GM23338 (cell line): ENCODE results near the gene PLIN4. TPM values are rescaled to one million over a fixed set of nuclear protein-coding genes. Genes with fewer than 3 reads are reported as not detected.

Experiments used
- ATAC-seq: fragments of 200-7000 bp; cut with Tn5 transposase; 3 replicates; pipeline ENCODE4 v1.9.1; 2020
- DNase-seq: peaks from one replicate; pipeline ENCODE4 v3.0.0-alpha.2; 2015; ENCODE audit warnings: low spot score
- H2AFZ ChIP-seq: fragments of 200-600 bp; sonication (generic); 2 replicates; pipeline ENCODE4 v1.8.0; 2016; ENCODE audit warnings: antibody characterized with exemption, mild to moderate bottlenecking, moderate library complexity
- H3F3A ChIP-seq: fragments of 200-600 bp; sonication (generic); replicated peaks from 2 replicates; pipeline ENCODE4 v1.8.0; 2017; ENCODE audit warnings: antibody characterized with exemption, mixed run types, low read depth
- H3K27ac ChIP-seq: fragments of 200-600 bp; sonication (generic); 2 replicates; pipeline ENCODE4 v1.6.1; 2016; ENCODE audit warnings: low read depth
- H3K27me3 ChIP-seq: fragments of 200-600 bp; sonication (generic); 2 replicates; pipeline ENCODE4 v1.8.0; 2016; ENCODE audit warnings: mild to moderate bottlenecking, mixed run types, moderate library complexity; ENCODE audit not compliant: insufficient read depth
- H3K36me3 ChIP-seq: fragments of 200-600 bp; sonication (generic); 2 replicates; pipeline ENCODE4 v1.8.0; 2016; ENCODE audit warnings: mild to moderate bottlenecking; ENCODE audit not compliant: insufficient read depth
- H3K4me1 ChIP-seq: fragments of 200-600 bp; sonication (generic); 2 replicates; pipeline ENCODE4 v1.8.0; 2016; ENCODE audit warnings: mild to moderate bottlenecking, moderate library complexity; ENCODE audit not compliant: insufficient read depth
- H3K4me2 ChIP-seq: fragments of 200-600 bp; sonication (generic); 2 replicates; pipeline ENCODE4 v1.7.1; 2017; ENCODE audit warnings: mixed run types
- H3K4me3 ChIP-seq: fragments of 200-600 bp; sonication (generic); 2 replicates; pipeline ENCODE4 v1.6.1; 2016; ENCODE audit warnings: mixed run types
- H3K79me2 ChIP-seq: fragments of 200-600 bp; sonication (generic); replicated peaks from 2 replicates; pipeline ENCODE4 v1.8.0; 2017; ENCODE audit warnings: mild to moderate bottlenecking; ENCODE audit not compliant: insufficient read depth
- H3K9me2 ChIP-seq: fragments of 200-600 bp; sonication (generic); 2 replicates; pipeline ENCODE4 v1.8.0; 2017; ENCODE audit not compliant: insufficient read depth
- H4K20me1 ChIP-seq: fragments of 200-600 bp; sonication (generic); replicated peaks from 2 replicates; pipeline ENCODE4 v1.8.0; 2017; ENCODE audit warnings: mild to moderate bottlenecking; ENCODE audit not compliant: insufficient read depth
- H3K27ac Mint-ChIP-seq: 2 replicates; pipeline ENCODE4 v1.8.0; 2020; ENCODE audit warnings: inconsistent platforms, mild to moderate bottlenecking, moderate library complexity, mixed read lengths
- H3K27me3 Mint-ChIP-seq: 3 replicates; pipeline ENCODE4 v1.8.0; 2022; ENCODE audit warnings: low read depth, mild to moderate bottlenecking, moderate library complexity, mixed read lengths, inconsistent platforms; ENCODE audit not compliant: insufficient read depth, poor library complexity
- H3K36me3 Mint-ChIP-seq: 3 replicates; pipeline ENCODE4 v1.8.0; 2021; ENCODE audit warnings: low read depth, mild to moderate bottlenecking, inconsistent platforms, moderate library complexity, mixed read lengths
- H3K4me1 Mint-ChIP-seq: 3 replicates; pipeline ENCODE4 v1.8.0; 2020; ENCODE audit warnings: mild to moderate bottlenecking, inconsistent platforms, mixed read lengths
- H3K4me3 Mint-ChIP-seq: 3 replicates; pipeline ENCODE4 v1.8.0; 2021; ENCODE audit warnings: moderate library complexity, mild to moderate bottlenecking, inconsistent platforms, mixed read lengths
- H3K9me3 Mint-ChIP-seq: 3 replicates; pipeline ENCODE4 v1.8.0; 2020; ENCODE audit warnings: moderate library complexity, mild to moderate bottlenecking, inconsistent platforms, mixed read lengths
- CREB1 ChIP-seq: fragments of 250-450 bp; sonication (Bioruptor Pico); IDR thresholded peaks from 2 replicates; pipeline ENCODE4 v1.5.0; 2020; ENCODE audit warnings: low read depth, mild to moderate bottlenecking, moderate library complexity
- CTCF ChIP-seq, 2 experiments: fragments of 200-600 bp in 1 of 2; sonication (generic) in 1 of 2; conservative IDR thresholded peaks; 2 replicates each; pipeline versions ENCODE4 v1.5.1 to v1.6.1; 2016 to 2017; ENCODE audit warnings: antibody characterized with exemption in 2 of 2, low read depth in 2 of 2, mild to moderate bottlenecking in 2 of 2, moderate library complexity in 1 of 2
- ETS1 ChIP-seq: IDR thresholded peaks from 2 replicates; pipeline ENCODE4 v1.6.1; 2016; ENCODE audit warnings: antibody characterized with exemption
- EZH2 ChIP-seq: fragments of 200-600 bp; sonication (generic); IDR thresholded peaks from one replicate; pipeline ENCODE4 v1.8.0; 2017; ENCODE audit warnings: antibody characterized with exemption, mild to moderate bottlenecking, low read depth; ENCODE audit not compliant: unreplicated experiment
- EZH2phosphoT487 ChIP-seq: fragments of 200-600 bp; sonication (generic); IDR thresholded peaks from one replicate; pipeline ENCODE4 v1.8.1; 2018; ENCODE audit warnings: antibody characterized with exemption; ENCODE audit not compliant: unreplicated experiment
- JUNB ChIP-seq: IDR thresholded peaks from one replicate; pipeline ENCODE4 v1.6.1; 2016; ENCODE audit warnings: antibody characterized with exemption; ENCODE audit not compliant: unreplicated experiment
- NANOG ChIP-seq: IDR thresholded peaks from 2 replicates; pipeline ENCODE4 v1.6.1; 2016; ENCODE audit warnings: antibody characterized with exemption, borderline replicate concordance
- POLR2AphosphoS5 ChIP-seq: IDR thresholded peaks from 2 replicates; pipeline ENCODE4 v1.6.1; 2016; ENCODE audit warnings: antibody characterized with exemption, low read depth
- REST ChIP-seq: IDR thresholded peaks from one replicate; pipeline ENCODE4 v1.6.1; 2018; ENCODE audit warnings: antibody characterized with exemption; ENCODE audit not compliant: unreplicated experiment
- STAT1 ChIP-seq: IDR thresholded peaks from one replicate; pipeline ENCODE4 v1.6.1; 2016; ENCODE audit warnings: antibody characterized with exemption; ENCODE audit not compliant: unreplicated experiment
- ZNF114 ChIP-seq: fragments of 250-450 bp; sonication (Bioruptor Pico); IDR thresholded peaks from 2 replicates; pipeline ENCODE4 v1.5.0; 2020; ENCODE audit warnings: mild to moderate bottlenecking, moderate library complexity
- ZNF331 ChIP-seq: fragments of 250-450 bp; sonication (Bioruptor Pico); IDR thresholded peaks from 2 replicates; pipeline ENCODE4 v1.5.0; 2020; ENCODE audit warnings: low read depth, mild to moderate bottlenecking, moderate library complexity
- ZNF462 ChIP-seq: fragments of 250-450 bp; sonication (Bioruptor Pico); IDR thresholded peaks from 2 replicates; pipeline ENCODE4 v1.5.0; 2020; ENCODE audit warnings: mild to moderate bottlenecking, moderate library complexity
- polyA plus RNA-seq: library from polyadenylated mRNA; unstranded; fragments of >200 nt; fragmentation: Nextera tagmentation; extraction: Ambion mirVana; gene quantifications from 2 replicates; pipeline ENCODE4 v1.2.1, GENCODE V29; 2016
- total RNA-seq: library from RNA; depleted of rRNA; stranded (reverse); fragments of >200 nt; shearing (Covaris generic); gene quantifications from 2 replicates; pipeline ENCODE4 v1.2.3, GENCODE V29; 2014

The PLIN4 gene
- total and polyA plus RNA-seq, 2 experiments from 2014 or later = 0.19 to 0.59 TPM

DNA sequence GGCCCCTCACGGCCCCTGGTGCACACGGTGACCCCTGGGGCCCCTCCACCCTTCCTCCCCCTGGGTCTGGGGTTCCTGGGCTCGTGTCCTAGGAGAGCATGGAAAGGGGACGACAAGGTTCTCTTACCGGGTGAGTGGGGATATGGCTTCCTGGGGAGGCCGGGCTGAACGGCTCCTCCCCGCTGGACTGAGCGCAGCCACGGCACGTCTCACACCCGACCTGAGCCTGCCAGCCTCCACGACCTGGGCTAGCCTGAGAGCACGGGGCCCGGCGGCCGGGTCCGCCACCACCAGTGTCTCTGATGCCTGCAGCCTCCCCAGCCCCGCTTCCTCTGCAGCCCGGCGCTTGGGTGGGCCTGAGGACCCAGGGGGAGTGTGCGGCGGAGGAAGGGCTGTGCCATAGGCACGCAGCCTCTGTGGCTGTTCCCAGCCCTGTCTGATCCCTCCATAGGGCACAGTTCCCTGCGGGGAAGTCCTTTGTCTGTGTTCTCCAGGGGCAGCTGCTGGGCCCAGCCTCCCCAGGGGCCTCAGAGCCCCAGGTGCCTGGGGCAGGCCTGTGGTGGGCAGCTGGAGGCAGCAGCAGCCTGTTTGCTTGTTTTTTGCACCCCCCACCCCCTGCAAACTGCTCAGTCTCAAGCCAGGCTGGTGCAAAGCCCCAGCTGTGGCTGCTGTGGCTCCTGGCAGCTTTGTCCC lies 15.0 kb downstream of the PLIN4 start:
- H3K9me2 ChIP-seq = no peaks in the 10 kb centered on the region
- peaks cover 5% of the 10 kb centered on the region; the same call in 1 of the 2 replicates for H3K36me3 ChIP-seq
- DNase-seq = no peak
- no peaks in the 10 kb centered on the region for H3K79me2 ChIP-seq
- H3F3A ChIP-seq = no peaks in the 10 kb centered on the region
- H4K20me1 ChIP-seq = no peaks in the 10 kb centered on the region; the same call in none of the 2 replicates
- ATAC-seq = no peak
- H3K4me3 Mint-ChIP-seq = no peak overlapping the region
- H3K4me2 ChIP-seq = no peak overlapping the region
- peaks cover 15% of the 10 kb centered on the region for H3K27me3 Mint-ChIP-seq
- no peaks in the 10 kb centered on the region for H3K9me3 Mint-ChIP-seq
- no peak overlapping the region for H2AFZ ChIP-seq
- no peaks in the 10 kb centered on the region for H3K4me1 ChIP-seq
- H3K4me1 Mint-ChIP-seq = no peaks in the 10 kb centered on the region
- H3K27ac Mint-ChIP-seq = no peak overlapping the region
- no peak overlapping the region for H3K4me3 ChIP-seq
- peaks cover 19% of the 10 kb centered on the region for H3K36me3 Mint-ChIP-seq
- no peak overlapping the region for H3K27ac ChIP-seq
- H3K27me3 ChIP-seq = no peaks in the 10 kb centered on the region
- TF ChIP-seq STAT1 = no peak
- TF ChIP-seq CTCF (conservative IDR thresholded peaks at IDR 0.05; ENCODE audit: low read depth in 2 of 2) = no peak
- TF ChIP-seq CREB1 (CRISPR knock-in tag) = no peak
- TF ChIP-seq ZNF462 = no peak
- no peak for TF ChIP-seq EZH2
- no peak for TF ChIP-seq REST
- no peak for TF ChIP-seq POLR2AphosphoS5
- no peak for TF ChIP-seq ZNF114 (CRISPR knock-in tag)
- TF ChIP-seq NANOG = no peak
- TF ChIP-seq ZNF331 (CRISPR knock-in tag) = no peak
- TF ChIP-seq EZH2phosphoT487 = no peak
- TF ChIP-seq JUNB = no peak
- TF ChIP-seq ETS1 = no peak
